ENCODE measurements around the gene MRPL4.
"Not testable (repeated sequence)": the region's sequence is repeated elsewhere in the genome, so short reads cannot be mapped to it uniquely, and the experiment has no call there.

Gene MRPL4

DNA sequence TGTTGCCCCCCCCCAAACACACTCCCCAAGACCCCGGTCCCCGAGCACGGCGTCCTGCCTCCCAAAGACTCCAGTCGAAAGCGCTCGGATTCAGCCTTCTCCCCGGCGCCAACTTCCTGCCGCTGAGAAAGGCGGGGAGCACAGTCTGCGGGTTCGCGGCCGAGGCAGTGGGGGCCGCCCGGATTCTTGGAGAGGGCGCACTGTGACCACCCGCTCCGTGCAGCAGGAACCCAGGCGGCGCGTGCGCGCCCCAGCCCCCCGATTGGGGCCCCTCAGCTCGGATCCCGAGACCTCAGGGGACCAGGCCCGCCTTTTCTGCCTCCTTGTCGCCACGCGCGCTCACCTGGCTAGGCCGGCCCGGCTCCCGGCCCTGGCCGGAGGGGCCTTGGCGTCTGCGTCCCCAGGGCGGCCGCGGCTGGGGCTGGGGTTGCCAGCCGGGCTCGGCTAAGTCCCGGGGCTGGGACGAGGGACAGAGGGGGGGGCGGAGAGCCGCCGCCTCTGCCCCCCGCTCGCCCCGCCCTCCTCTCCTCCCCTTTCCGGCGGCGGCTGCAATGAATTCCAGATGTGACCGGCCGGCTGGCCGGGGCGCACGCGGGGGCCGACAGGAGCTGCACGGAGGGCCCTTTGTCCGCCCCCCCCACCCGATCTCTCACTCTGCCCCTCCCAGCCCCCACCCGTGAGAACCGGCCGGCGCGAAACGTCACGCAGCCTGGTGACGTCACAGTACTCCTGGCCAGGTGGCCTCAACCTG lies 21.0 kb upstream of the MRPL4 start, which contains the start of gene S1PR2:
Gene S1PR2, minus strand, starts transcription at position 471 of the 751 bp plus-strand sequence. CDS start 6,426 bp downstream, outside the sequence.
- peak; percentile 91 for DNase-seq

DNA sequence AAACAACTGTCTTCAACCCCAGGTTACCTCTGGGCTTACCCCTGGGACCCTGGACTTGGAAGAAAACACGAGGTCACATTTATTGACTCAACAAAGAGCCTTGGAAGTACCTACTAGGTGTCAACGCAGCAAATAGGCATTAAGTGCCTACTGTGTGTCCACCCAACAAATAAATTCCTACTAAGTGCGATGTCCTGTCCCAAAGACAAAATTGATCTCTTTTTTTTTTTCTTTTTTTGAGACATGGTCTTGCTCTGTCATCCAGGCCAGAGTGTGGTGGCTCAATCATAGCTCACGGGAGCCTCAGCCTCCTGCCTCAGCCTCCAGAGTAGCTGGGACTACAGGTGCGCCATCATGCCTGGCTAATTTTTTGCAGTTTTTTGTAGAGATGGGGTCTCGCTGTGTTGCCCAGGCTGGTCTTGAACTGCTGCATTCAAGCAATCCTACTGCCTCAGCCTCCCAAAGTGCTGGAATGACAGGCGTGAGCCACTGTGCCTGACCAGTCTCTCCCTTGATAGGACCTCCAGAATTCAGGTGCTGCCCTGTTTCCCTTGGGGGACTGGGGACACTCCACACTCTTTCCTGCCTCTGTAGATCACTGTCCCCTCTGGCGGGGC lies 20.3 kb upstream of the MRPL4 start:
- no peak for DNase-seq

DNA sequence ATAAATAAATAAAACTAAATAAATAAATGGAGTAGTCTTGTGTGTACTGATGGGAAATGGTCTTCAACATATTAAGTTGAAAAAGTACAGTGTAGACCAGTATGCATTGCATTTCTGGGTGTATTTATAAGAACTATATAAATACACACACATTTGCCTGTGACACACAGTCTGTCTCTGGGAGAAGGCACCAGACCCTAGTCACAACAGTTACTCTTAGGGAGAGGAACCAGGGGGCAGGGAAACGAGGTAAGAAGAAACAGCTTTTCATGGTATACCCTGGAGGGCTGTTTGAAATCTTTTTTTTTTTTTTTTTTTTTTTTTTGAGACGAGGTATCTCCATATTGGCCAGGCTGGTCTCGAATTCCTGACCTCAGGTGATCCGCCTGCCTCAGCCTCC lies 18.1 kb upstream of the MRPL4 start:
- DNase-seq, result no peak

DNA sequence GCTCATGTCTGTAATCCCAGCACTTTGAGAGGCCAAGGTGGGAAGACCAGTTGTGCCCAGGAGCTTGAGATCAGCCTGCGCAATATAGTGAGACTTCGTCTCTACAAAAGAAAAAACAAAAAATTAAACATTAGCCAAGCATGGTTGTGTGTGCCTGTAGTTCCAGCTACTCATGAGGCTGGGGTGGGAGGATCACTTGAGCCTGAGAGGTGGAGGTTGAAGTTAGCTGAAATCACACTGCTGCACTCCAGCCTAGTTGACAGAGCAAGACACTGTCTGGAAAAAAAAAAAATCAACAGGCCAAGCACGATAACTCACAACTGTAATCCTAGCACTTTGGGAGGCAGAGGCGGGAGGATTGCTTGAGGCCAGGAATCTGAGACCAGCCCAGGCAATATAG lies 17.0 kb upstream of the MRPL4 start:
- no peak for DNase-seq

DNA sequence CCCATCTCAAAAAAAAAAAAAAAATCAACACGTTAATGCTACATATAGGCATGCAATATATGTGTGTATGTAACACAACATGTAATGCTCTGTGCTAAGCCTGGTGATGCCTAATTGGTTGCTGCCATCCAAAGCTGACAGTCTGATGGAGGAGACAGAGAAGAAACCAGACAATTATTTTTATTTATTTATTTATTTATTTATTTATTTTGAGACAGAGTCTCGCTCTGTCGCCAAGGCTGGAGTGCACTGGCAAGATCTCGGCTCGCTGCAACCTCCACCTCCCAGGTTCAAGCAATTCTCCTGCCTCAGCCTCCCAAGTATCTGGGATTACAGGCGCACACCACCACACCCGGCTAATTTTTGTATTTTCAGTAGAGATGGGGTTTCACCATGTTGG lies 16.6 kb upstream of the MRPL4 start:
- not testable (repeated sequence) for DNase-seq

DNA sequence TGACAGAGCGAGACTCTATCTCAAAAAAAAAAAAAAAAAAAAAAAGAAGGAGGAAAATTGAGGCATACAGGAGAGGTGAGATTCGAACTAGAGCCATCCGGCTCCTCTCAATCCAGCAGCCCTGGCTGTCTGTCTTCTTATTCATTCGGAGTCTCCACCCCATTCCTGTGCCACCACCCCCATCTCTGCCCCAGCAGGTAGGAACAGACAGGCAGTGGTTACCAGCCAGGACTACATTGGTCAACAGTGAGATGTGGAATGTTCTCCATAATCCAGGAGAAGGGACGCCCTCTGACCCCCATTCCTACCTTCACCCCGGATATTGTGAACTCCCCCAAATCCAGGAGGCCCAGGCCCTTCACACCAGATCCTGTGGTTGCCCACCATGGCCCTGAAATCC lies 14.3 kb upstream of the MRPL4 start:
- DNase-seq, result no peak

DNA sequence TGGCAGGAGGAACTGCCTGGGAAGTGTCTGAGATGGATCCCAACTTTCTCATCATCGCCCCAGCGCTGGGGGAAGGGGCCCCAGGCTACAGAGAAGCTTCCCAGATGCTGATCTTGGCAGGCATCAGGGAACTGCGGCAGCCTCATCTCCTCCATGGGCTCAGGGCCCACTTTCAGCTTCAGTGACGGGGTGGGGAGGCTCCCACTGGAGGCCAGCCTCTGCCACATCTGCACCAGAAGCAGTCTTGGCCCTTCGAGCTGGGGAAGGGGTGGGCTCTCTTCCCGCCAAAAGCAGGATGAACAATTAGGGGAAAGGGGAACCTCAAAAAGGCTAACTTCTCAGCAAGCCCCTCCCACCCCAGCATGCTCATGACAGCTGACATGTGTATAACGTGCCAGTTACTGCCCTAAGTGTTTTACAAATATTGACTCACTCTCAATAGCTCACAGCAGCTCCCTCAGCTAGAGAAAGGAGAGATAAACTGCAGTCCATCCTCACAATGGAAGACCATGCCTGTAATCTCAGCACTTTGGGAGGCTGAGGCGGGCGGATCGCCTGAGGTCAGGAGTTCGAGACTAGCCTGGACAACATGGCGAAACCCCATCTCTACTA lies 13.7 kb upstream of the MRPL4 start:
- peak; percentile 93 for DNase-seq

DNA sequence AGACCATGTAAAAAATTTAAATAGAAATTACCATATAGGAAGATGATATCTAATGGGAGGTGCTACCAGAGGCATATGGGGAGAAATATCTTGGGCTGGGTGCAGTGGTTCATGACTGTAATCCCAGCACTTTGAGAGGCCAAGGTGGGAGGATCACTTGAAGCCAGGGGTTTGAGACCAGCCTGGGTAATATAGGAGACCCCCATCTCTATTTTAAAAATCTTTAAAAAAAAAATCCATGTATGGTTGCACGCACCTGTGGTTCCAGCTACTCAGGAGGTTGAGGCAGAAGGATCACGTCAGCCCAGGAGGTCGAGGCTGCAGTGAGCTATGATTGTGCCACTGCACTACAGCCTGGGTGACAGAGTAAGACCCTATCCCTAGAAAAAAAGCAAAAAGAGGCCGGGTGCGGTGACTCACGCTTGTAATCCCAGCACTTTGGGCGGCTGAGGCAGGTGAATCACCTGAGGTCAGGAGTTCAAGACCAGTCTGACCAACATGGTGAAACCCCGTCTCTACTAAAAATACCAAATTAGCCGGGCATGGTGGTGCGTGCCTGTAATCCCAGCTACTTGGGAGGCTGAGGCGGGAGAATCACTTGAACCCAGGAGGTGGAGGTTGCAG lies 10.1 kb upstream of the MRPL4 start:
- not testable (repeated sequence) for DNase-seq

DNA sequence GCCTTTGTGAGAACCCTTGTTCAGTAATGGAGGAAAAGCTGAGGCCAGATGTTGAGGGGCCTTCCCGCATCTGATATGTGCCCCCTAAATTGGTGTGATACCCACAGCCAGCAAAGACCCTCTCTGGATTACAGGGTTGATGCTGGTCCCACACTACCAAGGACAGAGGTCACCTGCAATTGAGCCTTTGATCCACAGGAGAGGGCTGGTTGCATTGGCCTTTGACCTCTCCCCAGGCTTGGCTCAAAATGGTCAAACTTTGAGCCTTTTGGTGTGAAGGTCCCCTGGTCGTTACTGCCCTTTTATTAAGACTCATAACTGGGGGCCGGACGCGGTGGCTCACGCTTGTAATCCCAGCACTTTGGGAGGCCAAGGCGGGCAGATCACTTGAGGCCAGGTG lies 8.4 kb upstream of the MRPL4 start:
- no peak for DNase-seq

DNA sequence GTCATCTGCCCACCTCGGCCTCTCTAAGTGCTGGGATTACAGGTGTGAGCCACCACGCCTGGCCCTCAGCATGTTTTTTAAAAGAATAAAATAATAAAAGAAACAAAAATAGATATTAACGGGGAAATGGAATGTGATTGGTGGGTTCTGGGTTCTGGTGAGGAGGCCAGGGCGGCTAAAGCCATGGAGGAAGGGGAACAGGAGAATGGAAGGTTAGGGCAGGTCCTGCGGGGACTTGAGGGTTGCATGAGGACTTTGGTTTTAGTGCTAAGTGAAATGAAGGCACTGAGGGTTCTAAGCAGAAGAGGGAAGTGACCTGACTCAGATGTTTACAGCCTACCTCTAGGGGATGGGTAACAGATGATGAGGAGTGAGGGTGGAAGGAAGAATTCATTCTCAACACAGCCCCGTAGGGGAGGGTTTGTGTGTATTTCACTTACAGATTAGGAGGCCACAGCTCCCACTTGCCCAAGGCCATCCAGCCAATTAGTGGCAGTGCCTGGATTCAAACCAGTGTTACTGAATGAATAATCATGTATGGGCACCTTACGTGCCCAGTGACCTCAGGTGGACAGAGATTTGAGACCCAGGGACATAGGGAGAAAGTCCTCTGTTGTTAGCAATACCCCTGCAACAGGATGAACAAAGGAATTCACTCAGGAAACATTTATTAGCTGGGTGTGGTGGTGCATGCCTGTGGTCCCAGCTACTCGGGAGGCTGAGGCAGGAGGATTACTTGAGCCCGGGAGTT lies 6.7 kb upstream of the MRPL4 start:
- DNase-seq, result no peak

DNA sequence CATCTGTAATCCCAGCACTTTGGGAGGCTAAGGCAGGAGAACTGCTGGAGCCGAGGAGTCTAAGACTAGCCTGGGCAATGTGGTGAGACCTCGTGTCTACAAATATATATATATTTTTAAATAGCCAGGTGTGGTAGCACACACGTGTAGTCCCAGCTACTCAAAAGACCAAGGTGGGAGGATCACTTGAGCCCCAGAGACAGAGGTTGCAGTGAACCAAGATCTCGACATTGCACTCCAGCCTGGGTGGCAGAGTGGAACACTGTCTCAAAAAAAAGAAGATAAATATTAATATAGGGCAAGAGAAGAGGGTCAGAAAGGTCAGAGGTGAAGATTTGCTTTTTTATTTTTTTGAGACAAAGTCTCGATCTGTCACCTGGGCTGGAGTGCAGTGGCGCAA lies 5.5 kb upstream of the MRPL4 start:
- no peak for DNase-seq

DNA sequence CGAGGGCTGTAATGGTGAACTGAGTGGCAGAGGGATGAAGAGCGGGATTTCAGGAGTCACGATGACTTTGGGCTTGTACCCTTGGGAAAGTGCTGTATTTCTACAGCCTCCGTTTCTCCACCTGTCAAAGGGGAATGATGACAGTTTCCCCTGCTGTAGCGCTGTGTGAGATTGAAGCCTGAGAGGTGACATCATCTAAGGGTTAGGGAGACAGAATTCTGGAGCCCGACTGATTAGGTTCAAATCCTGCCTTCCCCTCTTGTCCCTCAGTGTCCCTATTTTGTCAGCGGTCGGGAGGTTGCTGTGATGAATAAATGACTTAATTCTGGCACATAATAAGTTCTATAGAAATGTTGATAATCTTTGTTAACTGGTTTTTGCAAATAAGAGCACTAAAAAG lies 693 bp downstream of the MRPL4 start:
- no peak for DNase-seq

DNA sequence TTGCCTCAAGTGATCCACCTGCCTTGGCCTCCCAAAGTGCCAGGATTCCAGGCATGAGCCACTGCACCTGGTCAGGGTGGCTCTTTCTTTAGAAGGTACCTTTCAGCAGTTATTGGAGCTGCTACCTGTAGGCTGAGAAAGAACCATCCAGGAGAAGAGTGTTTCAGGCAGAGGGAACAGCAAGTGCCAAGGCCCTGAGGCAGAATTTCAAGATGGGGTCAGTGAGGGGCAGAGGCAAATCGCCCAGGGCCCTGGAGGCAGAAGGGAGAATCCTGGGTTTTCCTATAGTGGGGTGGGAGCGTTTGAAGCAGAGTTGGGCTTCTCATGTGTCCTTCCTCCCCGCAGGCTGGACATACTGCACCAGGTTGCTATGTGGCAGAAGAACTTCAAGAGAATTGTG lies 2.2 kb downstream of the MRPL4 start:
- DNase-seq, result no peak

DNA sequence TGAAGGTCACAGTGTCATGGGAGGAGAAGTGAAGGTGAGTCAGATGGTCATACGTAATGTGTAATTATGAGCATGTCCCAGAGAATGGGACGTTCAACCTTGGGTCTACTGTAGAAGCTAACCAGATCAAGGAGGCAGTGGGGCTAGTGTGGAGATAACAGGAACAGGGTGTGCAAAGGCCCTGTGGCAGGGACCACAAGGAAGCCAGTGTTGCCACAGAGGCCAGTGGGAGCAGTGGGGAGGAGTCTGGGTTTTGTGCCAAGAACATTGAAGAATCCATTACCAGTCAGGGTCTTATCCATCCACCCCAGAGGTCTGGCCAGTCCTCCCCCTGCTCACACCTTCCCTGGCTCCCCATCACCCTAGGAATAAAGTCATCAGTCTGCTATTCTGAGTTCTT lies 3.3 kb downstream of the MRPL4 start:
- DNase-seq, result no peak

DNA sequence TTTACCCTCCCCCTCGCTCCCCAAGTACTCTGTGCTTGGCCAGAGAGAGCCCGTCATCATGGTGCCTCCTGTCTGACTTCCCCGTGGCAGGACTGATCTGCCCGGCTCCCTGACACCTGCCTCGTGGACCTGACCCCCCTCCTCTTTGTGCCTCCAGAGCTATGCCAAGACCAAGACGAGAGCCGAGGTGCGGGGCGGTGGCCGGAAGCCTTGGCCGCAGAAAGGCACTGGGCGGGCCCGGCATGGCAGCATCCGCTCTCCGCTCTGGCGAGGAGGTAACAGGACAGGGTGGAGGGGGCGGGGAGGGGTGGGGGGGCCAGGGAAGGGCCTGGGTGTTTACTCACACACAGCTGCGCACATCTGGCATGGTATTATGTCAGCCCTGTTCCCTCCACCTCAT lies 4.5 kb downstream of the MRPL4 start:
- DNase-seq, result no peak

DNA sequence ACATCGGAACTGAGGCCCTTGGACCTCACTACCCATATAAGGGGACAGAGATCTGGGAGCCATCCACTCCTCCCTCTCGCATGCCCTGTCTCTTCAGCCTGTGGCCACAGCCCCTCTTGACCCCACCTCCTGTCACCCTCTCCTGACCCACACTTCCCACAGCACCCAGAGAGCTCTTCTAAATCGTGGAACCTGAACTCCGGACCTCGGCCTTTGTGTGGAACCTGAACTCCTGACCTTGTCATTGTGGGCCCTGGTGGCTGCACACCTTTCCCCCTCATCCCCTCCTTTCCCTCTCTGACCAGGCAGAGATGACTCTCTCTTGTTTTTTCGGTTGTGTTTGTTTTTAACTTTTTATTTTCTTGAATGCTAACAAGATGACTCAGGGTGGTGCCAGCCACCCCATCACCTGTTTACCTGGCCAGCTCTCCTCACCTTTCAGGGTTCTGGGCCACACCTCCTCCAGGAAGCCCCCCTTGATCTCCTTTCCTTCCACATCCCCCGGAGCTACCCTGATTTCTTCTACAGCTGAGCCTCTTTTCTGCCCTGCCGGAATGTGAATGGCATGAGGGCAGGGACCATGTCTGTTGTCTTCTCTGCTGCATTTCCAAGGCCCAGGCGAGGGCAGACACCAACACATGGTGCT lies 5.1 kb downstream of the MRPL4 start:
- no peak for DNase-seq

DNA sequence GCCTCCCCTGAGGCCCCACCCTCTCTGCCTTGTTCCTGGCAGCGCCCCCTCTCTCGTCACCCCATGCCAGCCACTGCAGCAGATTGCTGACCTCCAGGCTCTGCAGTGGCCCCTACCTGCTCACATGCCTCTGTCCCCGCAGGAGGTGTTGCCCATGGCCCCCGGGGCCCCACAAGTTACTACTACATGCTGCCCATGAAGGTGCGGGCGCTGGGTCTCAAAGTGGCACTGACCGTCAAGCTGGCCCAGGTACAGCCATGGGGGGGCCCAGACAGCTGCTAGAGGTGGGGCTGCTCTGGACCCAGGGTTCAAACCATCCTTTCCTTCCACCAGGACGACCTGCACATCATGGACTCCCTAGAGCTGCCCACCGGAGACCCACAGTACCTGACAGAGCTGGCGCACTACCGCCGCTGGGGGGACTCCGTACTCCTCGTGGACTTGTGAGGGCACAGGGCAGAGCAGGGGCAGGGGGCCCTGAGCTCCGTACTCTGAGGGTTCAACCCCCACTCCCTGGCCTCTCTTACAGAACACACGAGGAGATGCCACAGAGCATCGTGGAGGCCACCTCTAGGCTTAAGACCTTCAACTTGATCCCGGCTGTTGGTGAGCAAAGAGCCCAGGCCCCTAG lies 6.2 kb downstream of the MRPL4 start:
- DNase-seq, result no peak

DNA sequence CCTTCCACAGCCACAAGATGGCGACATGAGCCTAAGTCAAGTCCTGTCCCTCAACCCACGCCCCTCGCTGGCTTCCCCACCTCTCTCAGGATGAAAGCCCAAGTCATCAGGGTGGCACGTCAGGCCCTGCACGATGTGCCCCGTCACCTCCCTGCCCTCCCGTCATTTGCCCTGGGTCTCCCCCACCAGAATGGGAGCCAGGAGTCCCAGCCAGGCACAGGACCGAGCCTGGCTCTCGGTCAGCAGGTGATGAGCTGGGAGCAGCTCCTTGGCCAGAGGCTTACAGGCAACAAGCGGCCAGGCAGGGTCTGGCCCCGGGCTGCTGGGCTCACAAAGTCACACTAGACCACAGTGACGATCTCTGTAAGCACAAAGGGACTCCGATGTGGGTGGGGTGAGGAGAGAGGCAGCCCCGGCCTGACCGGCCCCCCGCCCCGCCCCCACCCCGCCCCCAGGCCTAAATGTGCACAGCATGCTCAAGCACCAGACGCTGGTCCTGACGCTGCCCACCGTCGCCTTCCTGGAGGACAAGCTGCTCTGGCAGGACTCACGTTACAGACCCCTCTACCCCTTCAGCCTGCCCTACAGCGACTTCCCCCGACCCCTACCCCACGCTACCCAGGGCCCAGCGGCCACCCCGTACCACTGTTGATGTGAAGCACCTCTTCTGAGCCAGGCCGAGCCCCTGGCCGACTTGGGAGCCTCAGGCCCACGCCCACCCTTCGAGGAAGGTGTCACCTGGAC lies 7.3 kb downstream of the MRPL4 start:
- DNase-seq, result peak; percentile 83

DNA sequence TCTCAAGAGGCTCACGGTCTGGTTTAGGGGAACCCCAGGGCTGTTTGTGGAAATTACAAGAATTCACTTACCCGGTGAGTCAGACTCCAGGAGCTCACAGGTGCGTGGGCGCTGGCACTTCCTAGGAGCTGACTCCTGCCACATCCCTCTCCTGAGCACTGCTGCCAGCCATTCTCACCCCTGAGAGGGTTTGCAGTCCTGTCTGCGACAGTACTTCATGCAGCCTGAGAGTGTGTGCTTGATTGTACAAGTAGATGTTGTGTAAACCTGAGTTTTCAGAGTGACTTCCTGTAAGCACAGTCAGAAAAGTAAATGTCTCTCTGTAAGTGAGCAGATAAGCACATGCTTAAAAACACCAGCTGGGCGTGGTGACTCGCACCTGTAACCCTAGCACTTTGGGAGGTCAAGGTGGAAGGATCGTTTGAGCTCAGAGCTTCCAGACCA lies 8.1 kb downstream of the MRPL4 start:
- no peak for DNase-seq

DNA sequence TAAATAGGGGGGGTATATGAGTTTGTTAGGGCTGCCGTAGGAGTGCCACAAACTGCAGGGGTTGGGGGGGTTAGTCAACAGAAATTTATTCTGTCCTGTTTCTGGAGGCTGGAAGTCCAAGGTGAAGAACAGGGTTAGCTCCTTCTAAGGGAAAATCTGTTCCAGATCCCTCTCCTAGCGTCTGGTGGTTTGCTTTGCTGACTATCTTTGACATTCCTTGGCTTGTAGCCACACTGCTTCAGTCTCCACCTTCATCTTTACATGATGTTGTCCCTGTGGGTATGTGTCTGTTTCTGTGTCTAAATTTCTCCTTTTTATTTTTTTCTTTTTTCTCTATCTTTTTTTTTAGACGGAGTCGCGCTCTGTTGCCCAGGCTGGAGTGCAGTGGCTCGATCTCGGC lies 10.8 kb downstream of the MRPL4 start:
- DNase-seq, result no peak

DNA sequence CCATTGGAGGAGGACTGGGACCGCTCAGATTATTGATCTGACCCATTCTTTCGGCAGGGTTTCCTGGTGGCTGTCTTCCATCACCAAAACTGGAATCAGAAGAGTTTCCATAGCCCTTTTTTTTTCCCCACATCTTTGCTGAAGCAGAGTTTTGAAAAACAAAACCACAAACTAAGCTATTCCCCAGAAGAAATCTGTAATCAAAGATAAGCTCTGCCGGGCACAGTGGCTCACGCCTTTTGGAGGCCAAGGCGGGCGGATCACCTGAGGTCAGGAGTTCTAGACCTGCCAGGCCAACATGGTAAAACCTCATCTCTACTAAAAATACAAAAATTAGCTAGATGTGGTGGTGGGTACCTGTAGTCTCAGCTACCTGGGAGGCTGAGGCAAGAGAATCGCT lies 14.7 kb downstream of the MRPL4 start:
- DNase-seq, result no peak
